OCI-M2 (cell line): ENCODE data around the gene TEX44.
A peak's percentile ranks its signal among the peaks of the same experiment; 100 is the strongest.
"Not testable (repeated sequence)": the region's sequence is repeated elsewhere in the genome, so short reads cannot be mapped to it uniquely, and the experiment has no call there.

Experiments
- DNase-seq: peaks from one replicate; lab custom pipeline; 2025; ENCODE audit not compliant: unreplicated experiment; lab: John Stamatoyannopoulos, UW

Gene TEX44

GRCh38 chr2:231570915-231571314 is 21.7 kb upstream of the TEX44 start:
- DNase-seq, result not testable (repeated sequence)

DNA sequence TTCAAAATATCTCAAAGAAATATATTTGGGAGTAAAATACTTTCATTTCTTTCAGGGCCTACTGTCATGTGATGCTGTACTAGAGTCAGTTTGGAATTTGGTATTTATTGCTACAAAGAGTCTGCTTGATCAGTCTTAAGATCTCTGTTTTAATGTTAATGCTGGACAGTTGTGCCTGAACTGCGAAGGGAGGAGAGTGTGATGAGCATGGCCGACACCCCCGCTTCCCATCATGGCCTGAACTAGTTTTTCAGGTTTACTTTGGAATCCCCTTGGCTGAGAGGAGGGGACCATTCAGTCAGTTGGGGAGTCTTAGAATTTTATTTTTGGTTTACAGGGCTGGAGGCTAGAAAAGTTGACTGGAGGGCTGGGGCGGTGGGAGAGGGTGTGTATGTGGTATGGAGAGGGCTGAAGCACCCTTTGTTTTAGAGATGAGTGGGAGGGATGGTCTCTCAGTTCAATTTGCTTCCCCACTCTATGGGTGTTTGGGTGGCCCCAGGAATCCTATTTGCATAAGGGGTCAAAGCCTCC is 20.9 kb upstream of the TEX44 start:
- DNase-seq, result no peak

GRCh38 chr2:231573096-231573495 is 19.6 kb upstream of the TEX44 start:
- DNase-seq, result no peak

GRCh38 chr2:231573698-231574421 is 18.8 kb upstream of the TEX44 start:
- no peak for DNase-seq

- DNase-seq, result no peak
Measured at GRCh38 chr2:231575612-231576256, 16.9 kb upstream of the TEX44 start.

DNA sequence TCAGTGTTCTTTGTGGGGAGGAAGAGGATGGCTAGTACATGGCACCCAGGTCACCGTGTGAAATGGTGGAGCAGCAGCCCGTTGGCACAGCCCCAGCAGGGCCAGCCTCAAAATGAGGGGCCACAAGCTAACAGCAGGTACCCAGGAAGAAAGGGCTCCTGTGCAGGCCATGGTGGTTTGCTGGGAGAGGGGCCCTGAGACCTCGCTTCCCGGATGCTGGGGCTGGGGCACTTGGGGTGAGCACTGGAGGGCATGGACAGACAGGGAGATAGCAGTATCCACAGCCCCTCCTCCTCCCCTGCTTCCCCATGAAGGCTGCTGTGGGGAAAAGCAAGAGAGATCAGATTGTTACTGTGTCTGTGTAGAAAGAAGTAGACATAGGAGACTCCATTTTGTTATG is 16.2 kb upstream of the TEX44 start:
- no peak for DNase-seq

GRCh38 chr2:231578655-231579054 is 14.0 kb upstream of the TEX44 start:
- DNase-seq, result not testable (repeated sequence)

DNA sequence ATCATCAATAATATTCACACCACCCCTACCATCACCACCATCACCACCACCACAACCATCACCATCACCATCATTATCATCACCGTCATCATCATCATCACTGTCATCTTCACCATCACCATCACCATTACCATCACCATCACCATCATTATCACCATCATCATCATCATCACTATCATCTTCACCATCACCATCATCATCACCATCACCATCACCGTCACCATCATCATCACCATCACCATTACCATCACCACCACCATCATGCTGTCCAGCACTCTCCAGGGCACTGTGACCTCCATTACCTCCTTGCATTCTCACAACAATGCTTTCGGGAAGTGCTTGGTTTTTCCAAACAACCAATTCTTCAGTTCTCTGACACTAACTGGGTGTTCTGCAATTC is 13.1 kb upstream of the TEX44 start:
- no peak for DNase-seq

GRCh38 chr2:231581328-231581727 is 11.3 kb upstream of the TEX44 start:
- DNase-seq, result no peak

- DNase-seq, result no peak
Measured at GRCh38 chr2:231583982-231584381, 8.7 kb upstream of the TEX44 start.

DNA sequence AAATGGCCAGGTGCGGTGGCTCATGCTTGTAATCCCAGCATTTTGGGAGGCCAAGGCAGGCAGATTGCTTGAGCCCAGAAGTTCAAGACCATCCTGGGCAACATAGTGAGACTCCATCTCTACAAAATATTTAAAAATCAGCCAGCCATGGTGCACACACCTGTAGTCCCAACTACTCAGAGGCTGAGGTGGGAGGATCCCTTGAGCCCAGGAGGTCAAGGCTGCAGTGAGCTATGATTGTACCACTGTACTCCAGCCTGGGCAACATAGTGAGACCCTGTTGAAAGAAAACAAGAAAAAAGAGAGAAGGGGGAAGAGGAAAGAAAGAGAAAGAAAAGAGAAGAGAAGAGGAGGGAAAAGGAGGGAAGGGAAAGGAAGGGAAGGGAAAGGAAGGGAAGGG is 4.9 kb upstream of the TEX44 start:
- not testable (repeated sequence) for DNase-seq

- no peak for DNase-seq
Measured at GRCh38 chr2:231589656-231590055, 3.0 kb upstream of the TEX44 start.

- no peak for DNase-seq
Measured at GRCh38 chr2:231590614-231591013, 2.0 kb upstream of the TEX44 start.

DNA sequence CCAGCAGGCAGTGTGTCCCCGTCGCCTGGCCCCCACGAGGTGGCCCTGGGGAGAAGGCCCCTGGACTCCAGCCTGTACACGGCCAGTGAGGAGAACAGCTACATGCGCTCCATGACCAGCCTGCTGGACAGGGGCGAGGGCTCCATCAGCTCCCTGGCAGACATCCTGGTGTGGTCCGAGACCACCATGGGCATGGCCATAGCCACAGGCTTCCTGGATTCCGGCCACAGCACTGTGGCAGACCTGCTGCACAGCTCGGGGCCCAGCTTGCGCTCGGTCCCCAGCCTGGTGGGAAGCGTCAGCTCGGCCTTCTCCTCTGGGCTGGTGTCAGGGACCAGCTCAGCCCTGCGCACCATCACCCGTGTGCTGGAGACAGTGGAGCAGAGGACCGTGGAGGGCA is 1.0 kb downstream of the TEX44 start:
- no peak for DNase-seq

GRCh38 chr2:231597014-231597611 is 4.4 kb downstream of the TEX44 start:
- DNase-seq, result no peak

DNA sequence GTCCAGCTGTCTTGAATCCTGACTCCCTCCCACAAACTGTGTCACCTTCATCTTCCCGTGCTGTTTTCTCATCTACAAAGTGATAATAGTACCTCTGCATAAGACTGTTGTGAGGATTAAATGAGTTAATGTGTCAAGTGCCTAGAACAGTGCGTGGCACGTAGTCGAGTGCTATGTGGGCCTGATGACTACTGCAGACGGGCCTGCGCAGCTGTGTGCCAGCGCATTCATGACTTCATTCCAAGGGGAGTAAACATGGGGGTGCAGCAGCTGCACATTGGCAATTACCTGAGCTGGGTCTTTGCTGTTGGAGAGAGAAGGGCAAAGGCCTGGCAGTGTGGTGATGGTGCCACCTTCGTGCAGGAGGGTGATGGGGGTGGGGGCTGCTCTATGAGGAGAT is 5.0 kb downstream of the TEX44 start:
- DNase-seq, result no peak

- DNase-seq, result no peak
Measured at GRCh38 chr2:231600619-231601355, 8.1 kb downstream of the TEX44 start.

GRCh38 chr2:231601356-231602229 is 8.9 kb downstream of the TEX44 start:
- peak; percentile 6 for DNase-seq

DNA sequence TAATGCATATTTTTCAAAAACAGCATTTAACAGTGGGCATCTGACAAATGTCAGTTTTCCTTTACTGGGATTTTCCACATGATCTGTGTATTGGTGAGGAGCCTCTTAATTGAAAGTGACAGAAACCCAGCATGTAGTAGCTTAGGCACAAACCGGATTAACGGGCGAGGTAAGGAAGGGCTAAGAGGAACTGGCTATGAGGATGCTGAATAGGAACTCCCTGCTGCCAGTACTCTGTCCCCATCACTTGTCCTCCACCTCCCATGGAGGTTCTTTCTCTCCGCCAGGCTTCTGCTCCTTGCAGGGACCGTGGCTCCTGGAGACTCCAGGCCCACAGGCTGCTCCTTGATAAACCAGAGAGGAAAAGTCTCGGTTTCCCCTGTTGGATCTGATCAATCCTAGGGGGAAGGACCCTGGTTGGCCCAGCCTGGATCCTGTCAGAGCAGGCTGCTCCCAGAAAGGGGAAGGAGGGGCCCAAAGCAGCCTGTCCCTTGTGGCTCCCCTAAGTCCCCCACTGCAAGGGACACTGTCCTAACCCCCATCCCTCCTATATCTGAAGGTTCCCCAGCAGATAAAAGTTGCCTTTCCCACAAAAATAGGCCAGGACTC is 10.3 kb downstream of the TEX44 start:
- DNase-seq, result no peak

DNA sequence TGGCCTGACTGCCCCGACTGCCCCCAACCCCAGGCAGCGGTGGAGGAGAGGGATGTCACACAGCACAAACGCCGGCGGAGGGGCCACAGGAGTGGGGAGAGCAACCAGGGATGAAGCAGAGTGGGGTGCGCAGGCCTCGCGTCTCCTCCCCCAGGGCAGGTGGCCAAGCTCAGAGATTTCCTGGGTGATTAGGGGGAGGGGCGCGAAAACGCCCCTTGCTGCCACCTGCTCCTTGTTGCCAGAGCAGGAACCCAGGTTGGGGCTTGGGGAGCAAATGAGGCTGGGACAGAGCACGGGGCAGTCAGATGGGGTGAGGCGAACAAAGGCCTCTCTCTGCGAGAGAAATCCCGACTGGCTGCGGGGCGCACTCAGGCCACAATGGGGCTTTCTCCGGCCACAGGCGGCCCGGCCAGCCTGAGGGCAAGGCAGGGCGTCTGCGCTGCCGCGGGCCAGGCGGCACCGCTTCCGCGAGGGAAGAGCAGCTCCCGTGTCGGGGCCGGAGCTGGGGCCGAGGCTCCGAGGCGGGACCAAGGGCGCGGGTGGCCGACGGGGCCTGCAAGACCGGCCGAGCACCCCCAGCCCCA is 11.5 kb downstream of the TEX44 start:
- no peak for DNase-seq
